K562 (cell line): ENCODE results near the gene GALNT7. TPM values are rescaled to one million over a fixed set of nuclear protein-coding genes. Genes with fewer than 3 reads are reported as not detected.

Experiments used
- ATAC-seq: fragments of 200-7000 bp; cut with Tn5 transposase; 3 replicates; pipeline ENCODE4 v1.9.1; 2020; ENCODE audit warnings: moderate library complexity
- BruUV-seq: library from RNA; stranded (reverse); fragments of 400-500 nt; replicated peaks from 2 replicates; lab custom pipeline; 2021; lab: Mats Ljungman, UMichigan
- CTCF ChIA-PET: fragments of 300-600 bp; formaldehyde crosslinking; extraction: SDS; loops from one replicate; lab custom pipeline; 2021; ENCODE audit warnings: low intra/inter-chr PET ratio; lab: Yijun Ruan, JAX
- POLR2A ChIA-PET: fragments of 300-600, 350-650 bp; sonication (Branson Sonifier 250); formaldehyde crosslinking; extraction: SDS; loops from one replicate; lab custom pipeline; 2021; ENCODE audit warnings: antibody characterized with exemption, inconsistent platforms; lab: Yijun Ruan, JAX
- DNase-seq, 4 experiments: peaks; one replicate each; pipeline versions ENCODE4 v3.0.0 to v3.0.0-alpha.2; 2011 to 2018; ENCODE audit warnings: low spot score in 3 of 4, mixed read lengths in 3 of 4; ENCODE audit errors: extremely low read depth in 1 of 4
- FAIRE-seq: peaks from 2 replicates; lab custom pipeline; 2011; peaks lifted over from hg19 to GRCh38; lab: Jason Lieb, UNC
- H2AFZ ChIP-seq: 2 replicates; pipeline ENCODE4 v1.6.0; 2011; ENCODE audit warnings: low read depth, low read length, control low read depth, inconsistent platforms
- H3K27ac ChIP-seq: fragments of 200-600 bp; 3 replicates; pipeline ENCODE4 v1.8.0; 2011; ENCODE audit warnings: low read depth, mild to moderate bottlenecking, control low read depth, inconsistent platforms, low read length, moderate library complexity, mixed read lengths; ENCODE audit errors: extremely low read depth
- H3K27me3 ChIP-seq, 2 experiments: fragments of 300-600 bp in 1 of 2; 2 replicates in 1 of 2; 3 replicates in 1 of 2; pipeline versions ENCODE4 v1.6.0 to v1.8.0; 2011; ENCODE audit warnings: inconsistent platforms in 2 of 2, low read length in 2 of 2, mild to moderate bottlenecking in 1 of 2, mixed read lengths in 1 of 2, moderate library complexity in 1 of 2; ENCODE audit not compliant: control insufficient read depth in 2 of 2, insufficient read depth in 2 of 2
- H3K36me3 ChIP-seq: fragments of 300-600 bp; 3 replicates; pipeline ENCODE4 v1.8.0; 2011; ENCODE audit warnings: mild to moderate bottlenecking, low read length, inconsistent platforms; ENCODE audit not compliant: control insufficient read depth, insufficient read depth
- H3K4me1 ChIP-seq, 2 experiments: fragments of 200-600 bp in 1 of 2; replicated peaks in 1 of 2; 2 replicates in 1 of 2; 3 replicates in 1 of 2; pipeline versions ENCODE4 v1.5.1 to v1.8.0; 2011; ENCODE audit warnings: inconsistent platforms in 2 of 2, low read length in 2 of 2, mild to moderate bottlenecking in 1 of 2, mixed read lengths in 1 of 2, moderate library complexity in 1 of 2; ENCODE audit not compliant: control insufficient read depth in 2 of 2, insufficient read depth in 2 of 2
- H3K4me2 ChIP-seq: 2 replicates; pipeline ENCODE4 v1.6.1; 2011; ENCODE audit warnings: low read length, control low read depth, inconsistent platforms, mixed read lengths; ENCODE audit not compliant: insufficient read depth
- H3K4me3 ChIP-seq: fragments of 200-600 bp; sonication (generic), shearing (Covaris generic); 2 replicates; pipeline ENCODE4 v1.5.1; 2016; ENCODE audit warnings: control low read depth, inconsistent platforms
- H3K79me2 ChIP-seq: fragments of 200-600 bp; 3 replicates; pipeline ENCODE4 v1.8.0; 2011; ENCODE audit warnings: low read length, inconsistent platforms; ENCODE audit not compliant: control insufficient read depth, insufficient read depth
- H3K9ac ChIP-seq, 2 experiments: 2 replicates each; pipeline versions ENCODE4 v1.6.0 to v1.6.1; 2011; ENCODE audit warnings: low read depth in 2 of 2, low read length in 2 of 2, control low read depth in 1 of 2, inconsistent platforms in 1 of 2, mild to moderate bottlenecking in 1 of 2, mixed read lengths in 1 of 2; ENCODE audit not compliant: insufficient read depth in 1 of 2
- H3K9me1 ChIP-seq: one replicate; pipeline ENCODE4 v1.6.0; 2011; ENCODE audit warnings: inconsistent platforms, mild to moderate bottlenecking, low read length, moderate library complexity; ENCODE audit not compliant: control insufficient read depth, insufficient read depth
- H3K9me3 ChIP-seq: replicated peaks from 2 replicates; pipeline ENCODE4 v1.5.1; 2011; ENCODE audit warnings: low read depth, low read length, inconsistent platforms; ENCODE audit not compliant: control insufficient read depth, insufficient read depth
- H4K20me1 ChIP-seq: replicated peaks from 2 replicates; pipeline ENCODE4 v1.6.1; 2011; ENCODE audit warnings: low read length, inconsistent platforms, mixed read lengths; ENCODE audit not compliant: control insufficient read depth, insufficient read depth
- ARHGAP35 ChIP-seq: fragments of 450-650 bp; IDR thresholded peaks from 2 replicates; pipeline ENCODE4 v1.6.1; 2018; ENCODE audit not compliant: partially characterized antibody
- CEBPG ChIP-seq, 3 experiments: fragments of 200-800 bp in 1 of 3; sonication (Bioruptor generic) in 1 of 3; sonication (generic) in 1 of 3; formaldehyde crosslinking in 1 of 3; IDR thresholded peaks in 2 of 3; conservative IDR thresholded peaks in 1 of 3; 2 replicates each; pipeline versions ENCODE4 v1.6.1 to v1.8.0; 2016 to 2022; ENCODE audit warnings: missing compliant biosample characterization in 2 of 3, missing genetic modification characterization in 2 of 3, mild to moderate bottlenecking in 1 of 3, missing genetic modification reagents in 1 of 3
- CHCHD3 ChIP-seq: fragments of 250-450 bp; sonication (Bioruptor Pico); IDR thresholded peaks from 2 replicates; pipeline ENCODE4 v2.1.2; 2022; ENCODE audit warnings: mild to moderate bottlenecking
- E2F4 ChIP-seq: sonication (generic); formaldehyde crosslinking; IDR thresholded peaks from 2 replicates; pipeline ENCODE4 v1.8.0; 2022; ENCODE audit warnings: mild to moderate bottlenecking, low read depth, missing genetic modification reagents
- E2F8 ChIP-seq: fragments of 450-650 bp; IDR thresholded peaks from 2 replicates; pipeline ENCODE4 v1.7.1; 2018; ENCODE audit warnings: mild to moderate bottlenecking, low read depth; ENCODE audit not compliant: partially characterized antibody
- EP300 ChIP-seq: IDR thresholded peaks from 2 replicates; pipeline ENCODE4 v1.6.1; 2012; ENCODE audit warnings: low read length, improper control_type of control experiment
- FOS ChIP-seq: IDR thresholded peaks from 3 replicates; pipeline ENCODE4 v1.6.1; 2011; ENCODE audit not compliant: insufficient read length; ENCODE audit errors: extremely low read depth
- POLR2G ChIP-seq: fragments of 200-400 bp; formaldehyde crosslinking; IDR thresholded peaks from 2 replicates; pipeline ENCODE4 v1.6.1; 2017; ENCODE audit warnings: low read depth, mild to moderate bottlenecking, antibody characterized with exemption, low read length, moderate library complexity
- RFX1 ChIP-seq: fragments of 450-650 bp; IDR thresholded peaks from 2 replicates; pipeline ENCODE4 v1.6.1; 2016; ENCODE audit warnings: mild to moderate bottlenecking, moderate library complexity
- SMARCE1 ChIP-seq: fragments of 450-650 bp; IDR thresholded peaks from 2 replicates; pipeline ENCODE4 v1.7.1; 2016; ENCODE audit warnings: mild to moderate bottlenecking
- TOE1 ChIP-seq, 2 experiments: fragments of 450-650 bp in 1 of 2; sonication (generic) in 1 of 2; formaldehyde crosslinking in 1 of 2; IDR thresholded peaks; 2 replicates each; pipeline versions ENCODE4 v1.7.1 to v1.8.0; 2016 to 2022; ENCODE audit warnings: borderline replicate concordance in 2 of 2, mild to moderate bottlenecking in 2 of 2, antibody characterized with exemption in 1 of 2, inconsistent platforms in 1 of 2, low read depth in 1 of 2, missing genetic modification reagents in 1 of 2, moderate library complexity in 1 of 2
- ZFP1 ChIP-seq: fragments of 450-650 bp; formaldehyde crosslinking; IDR thresholded peaks from 2 replicates; pipeline ENCODE4 v1.4.0; 2020; ENCODE audit warnings: mild to moderate bottlenecking, mixed read lengths
- WGBS: fragments of 100-300 bp; shearing (Covaris generic); methylation state at CpG from one replicate; pipeline ENCODE4 v1.1.6; 2016; ENCODE audit warnings: low coverage, mixed read lengths; ENCODE audit not compliant: insufficient coverage; ENCODE audit errors: missing lambda C conversion rate; 5-methylcytosine and 5-hydroxymethylcytosine counted together
- in situ Hi-C: fragments of 300-500 bp; cut with MboI; formaldehyde crosslinking; loops from 4 replicates; pipeline ENCODE4 v1.15.0; 2018; ENCODE audit warnings: inconsistent platforms, mixed read lengths
- intact Hi-C: fragments of 100-400 bp; cut with micrococcal nuclease; formaldehyde crosslinking; loops from 2 replicates; pipeline ENCODE4 v1.14.2; 2022
- polyA plus RNA-seq, 8 experiments: library from polyadenylated mRNA; depleted of rRNA in 4 of 8; stranded (reverse) in 5 of 8; unstranded in 3 of 8; fragments of >200 nt; fragmentation: Nextera tagmentation in 2 of 8; fragmentation: Illumina TruSeq in 1 of 8; extraction: Ambion mirVana in 2 of 8; extraction: Trizol in 1 of 8; gene quantifications; 2 replicates each; pipeline versions ENCODE4 v1.2.1 to v1.2.3, GENCODE V29; 2011 to 2014; ENCODE audit warnings: inconsistent platforms in 1 of 8, missing spikeins in 1 of 8
- total RNA-seq, 7 experiments: library from RNA; depleted of rRNA in 6 of 7; stranded (reverse); fragments of >200 nt in 6 of 7; fragmentation: Illumina TruSeq in 2 of 7; extraction: Trizol in 2 of 7; gene quantifications; 2 replicates each; pipeline versions ENCODE4 v1.2.1 to v1.2.3, GENCODE V29; 2011 to 2021; ENCODE audit warnings: low replicate concordance in 1 of 7
- TF ChIP-seq, protein P1 (sequence below): fragments of 450-650 bp; IDR thresholded peaks from 2 replicates; pipeline ENCODE4 v1.6.1; 2017; ENCODE audit warnings: antibody characterized with exemption, mild to moderate bottlenecking

Gene GALNT7
- total and polyA plus RNA-seq, 9 of the 15 experiments (the other 6 are each of a cell fraction or from before 2014, with no cell fraction given): 16.7 to 38.7 (median 31.1) TPM

GRCh38 chr4:173270312-173271027 lies 101.9 kb downstream of the GALNT7 start:
- H3K27ac ChIP-seq: no peak overlapping the region
- no peaks in the 10 kb centered on the region for H3K36me3 ChIP-seq
- H3K9me1 ChIP-seq: no peaks in the 10 kb centered on the region
- WGBS: 32% methylated on average over 4 of the region's 4 CpGs
- H3K9ac ChIP-seq: no peak overlapping the region
- H3K4me2 ChIP-seq: no peak overlapping the region
- H4K20me1 ChIP-seq: 0 out of 2 replicates have a peak, but pooled peaks cover 3% of the 10 kb centered on the region
- no peak overlapping the region for H3K4me3 ChIP-seq
- H3K27me3 ChIP-seq: no peaks in the 10 kb centered on the region
- peaks cover 0 to 13% of the 10 kb centered on the region in 2 experiments; a peak in 4 of 5 replicates for H3K4me1 ChIP-seq
- FAIRE-seq (no peak), ATAC-seq (no peak), DNase-seq (no peak)
- peaks cover 55% of the 10 kb centered on the region for H3K79me2 ChIP-seq
- no TSS peak for BruUV-seq
- no peaks in the 10 kb centered on the region for H3K9me3 ChIP-seq
- intact Hi-C loops (no loop called here), in situ Hi-C loops (no loop called here)
- CTCF ChIA-PET: no interaction called here
- POLR2A ChIA-PET: interaction anchor here (0.5 to 2.7 kb wide), 5 partner anchors 10 to 415 kb away, joined by 3 to 9 read pairs (median 4); no protein-coding TSS in a partner anchor
- H2AFZ ChIP-seq: no peak overlapping the region
- no peak for TF ChIP-seq CHCHD3 (CRISPR knock-in tag)
- no peak for TF ChIP-seq FOS
- TF ChIP-seq ARHGAP35: no peak
- no peak for TF ChIP-seq E2F8
- no peak for TF ChIP-seq E2F4
- TF ChIP-seq EP300: no peak
- no peak for TF ChIP-seq CEBPG (CRISPR knock-in tag; IDR thresholded peaks at IDR 0.05)
- no peak for TF ChIP-seq CEBPG (tag; conservative IDR thresholded peaks at IDR 0.05 in 1 of 2, IDR thresholded peaks at IDR 0.05 in 1 of 2)
- no peak for TF ChIP-seq TOE1 (IDR thresholded peaks at IDR 0.05; ENCODE audit: borderline replicate concordance)
- TF ChIP-seq TOE1 (CRISPR knock-in tag; IDR thresholded peaks at IDR 0.05; ENCODE audit: borderline replicate concordance, low read depth): no peak
- TF ChIP-seq ZFP1 (CRISPR knock-in tag): no peak
- no peak for TF ChIP-seq POLR2G
- TF ChIP-seq, protein P1, sequence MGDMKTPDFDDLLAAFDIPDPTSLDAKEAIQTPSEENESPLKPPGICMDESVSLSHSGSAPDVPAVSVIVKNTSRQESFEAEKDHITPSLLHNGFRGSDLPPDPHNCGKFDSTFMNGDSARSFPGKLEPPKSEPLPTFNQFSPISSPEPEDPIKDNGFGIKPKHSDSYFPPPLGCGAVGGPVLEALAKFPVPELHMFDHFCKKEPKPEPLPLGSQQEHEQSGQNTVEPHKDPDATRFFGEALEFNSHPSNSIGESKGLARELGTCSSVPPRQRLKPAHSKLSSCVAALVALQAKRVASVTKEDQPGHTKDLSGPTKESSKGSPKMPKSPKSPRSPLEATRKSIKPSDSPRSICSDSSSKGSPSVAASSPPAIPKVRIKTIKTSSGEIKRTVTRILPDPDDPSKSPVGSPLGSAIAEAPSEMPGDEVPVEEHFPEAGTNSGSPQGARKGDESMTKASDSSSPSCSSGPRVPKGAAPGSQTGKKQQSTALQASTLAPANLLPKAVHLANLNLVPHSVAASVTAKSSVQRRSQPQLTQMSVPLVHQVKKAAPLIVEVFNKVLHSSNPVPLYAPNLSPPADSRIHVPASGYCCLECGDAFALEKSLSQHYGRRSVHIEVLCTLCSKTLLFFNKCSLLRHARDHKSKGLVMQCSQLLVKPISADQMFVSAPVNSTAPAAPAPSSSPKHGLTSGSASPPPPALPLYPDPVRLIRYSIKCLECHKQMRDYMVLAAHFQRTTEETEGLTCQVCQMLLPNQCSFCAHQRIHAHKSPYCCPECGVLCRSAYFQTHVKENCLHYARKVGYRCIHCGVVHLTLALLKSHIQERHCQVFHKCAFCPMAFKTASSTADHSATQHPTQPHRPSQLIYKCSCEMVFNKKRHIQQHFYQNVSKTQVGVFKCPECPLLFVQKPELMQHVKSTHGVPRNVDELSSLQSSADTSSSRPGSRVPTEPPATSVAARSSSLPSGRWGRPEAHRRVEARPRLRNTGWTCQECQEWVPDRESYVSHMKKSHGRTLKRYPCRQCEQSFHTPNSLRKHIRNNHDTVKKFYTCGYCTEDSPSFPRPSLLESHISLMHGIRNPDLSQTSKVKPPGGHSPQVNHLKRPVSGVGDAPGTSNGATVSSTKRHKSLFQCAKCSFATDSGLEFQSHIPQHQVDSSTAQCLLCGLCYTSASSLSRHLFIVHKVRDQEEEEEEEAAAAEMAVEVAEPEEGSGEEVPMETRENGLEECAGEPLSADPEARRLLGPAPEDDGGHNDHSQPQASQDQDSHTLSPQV: no peak
- TF ChIP-seq RFX1: no peak
- TF ChIP-seq SMARCE1: no peak
